ENCODE data around the gene RAB37. TPM values are rescaled to one million over a fixed set of nuclear protein-coding genes. Genes with fewer than 3 reads are reported as not detected.

RAB37 gene
- total and polyA plus RNA-seq, 2 of the 13 experiments (the other 11 are each of a cell fraction or from before 2014, with no cell fraction given): 0.91 to 3.7 TPM

DNA sequence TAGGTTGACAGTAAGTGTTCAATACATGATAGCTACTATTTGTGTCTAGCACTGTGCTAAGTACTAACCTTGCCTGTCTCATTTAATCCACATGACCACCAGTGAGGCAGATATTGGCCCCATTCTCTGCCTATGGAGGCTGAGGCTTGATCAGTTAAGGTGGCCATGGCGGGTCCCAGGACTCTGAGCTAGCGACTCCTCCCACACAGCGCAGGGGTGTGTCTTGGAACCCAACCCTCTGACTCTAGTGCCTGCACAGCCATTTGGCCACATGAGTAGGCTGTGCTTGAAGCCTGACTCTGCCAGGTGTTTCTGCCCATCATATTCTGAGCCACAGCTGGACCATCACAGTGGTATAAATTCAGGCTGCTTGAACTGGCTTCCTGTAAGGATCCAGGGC lies 17.8 kb downstream of the RAB37 start:
- Histone ChIP-seq H3K9ac (ENCODE audit: insufficient read depth, low read depth, low read length) (no peak overlapping the region), H3K9me3 (ENCODE audit: low read length) (no peaks in the 10 kb centered on the region), H3K27me3 (ENCODE audit: control insufficient read depth in 1 of 2, insufficient read depth in 2 of 2, low read length in 2 of 2) (no peaks in the 10 kb centered on the region; a peak in 1 of 5 replicates), H4K20me1 (ENCODE audit: insufficient read depth, low read length) (peaks cover 65% of the 10 kb centered on the region), H3K4me3 (replicated peaks in 1 of 3; ENCODE audit: insufficient read depth in 1 of 3, low read depth in 2 of 3, low read length in 3 of 3) (no peak overlapping the region), H3K79me2 (ENCODE audit: insufficient read depth, low read length) (peaks cover 98% of the 10 kb centered on the region), H3K27ac (ENCODE audit: extremely low read length, insufficient read depth, low read length) (no peak overlapping the region), H3K4me2 (ENCODE audit: low read depth, low read length) (no peak overlapping the region; the same call in 1 of the 2 replicates), H2AFZ (ENCODE audit: low read length) (no peak overlapping the region), H3K36me3 (replicated peaks in 1 of 2; ENCODE audit: control insufficient read depth in 1 of 2, insufficient read depth in 2 of 2, low read length in 2 of 2) (peaks cover 22 to 57% of the 10 kb centered on the region in 2 experiments), H3K4me1 (ENCODE audit: insufficient read depth, low read length) (peaks cover 92% of the 10 kb centered on the region)
- no peak for FAIRE-seq
- no TSS peak for BruUV-seq (replicated peaks)
- intact Hi-C loops (cut with micrococcal nuclease; ENCODE audit: unreplicated experiment) (no loop called here), in situ Hi-C loops (cut with HindIII; ENCODE audit: extremely low pct_ligation_motif_present, low pct_unique_long_range_greater_than_20kb) (loop anchor here (10.0 kb wide), 1 partner anchor 320 kb away; the partner anchor contains the start of gene GPRC5C)
- WGBS (ENCODE audit: low lambda C conversion rate): 97% methylated on average over 3 of the region's 3 CpGs
- TF ChIP-seq, protein P1, sequence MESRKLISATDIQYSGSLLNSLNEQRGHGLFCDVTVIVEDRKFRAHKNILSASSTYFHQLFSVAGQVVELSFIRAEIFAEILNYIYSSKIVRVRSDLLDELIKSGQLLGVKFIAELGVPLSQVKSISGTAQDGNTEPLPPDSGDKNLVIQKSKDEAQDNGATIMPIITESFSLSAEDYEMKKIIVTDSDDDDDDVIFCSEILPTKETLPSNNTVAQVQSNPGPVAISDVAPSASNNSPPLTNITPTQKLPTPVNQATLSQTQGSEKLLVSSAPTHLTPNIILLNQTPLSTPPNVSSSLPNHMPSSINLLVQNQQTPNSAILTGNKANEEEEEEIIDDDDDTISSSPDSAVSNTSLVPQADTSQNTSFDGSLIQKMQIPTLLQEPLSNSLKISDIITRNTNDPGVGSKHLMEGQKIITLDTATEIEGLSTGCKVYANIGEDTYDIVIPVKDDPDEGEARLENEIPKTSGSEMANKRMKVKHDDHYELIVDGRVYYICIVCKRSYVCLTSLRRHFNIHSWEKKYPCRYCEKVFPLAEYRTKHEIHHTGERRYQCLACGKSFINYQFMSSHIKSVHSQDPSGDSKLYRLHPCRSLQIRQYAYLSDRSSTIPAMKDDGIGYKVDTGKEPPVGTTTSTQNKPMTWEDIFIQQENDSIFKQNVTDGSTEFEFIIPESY (CRISPR knock-in tag; IDR thresholded peaks at IDR 0.05): peak; percentile 37; the same call in 1 of the 2 replicates
- TF ChIP-seq IKZF1 (IDR thresholded peaks at IDR 0.05) (no peak), SNAI1 (CRISPR knock-in tag; IDR thresholded peaks at IDR 0.05; ENCODE audit: borderline replicate concordance) (no peak), ZNF629 (CRISPR knock-in tag; conservative IDR thresholded peaks at IDR 0.05) (peak; percentile 53; the same call in 1 of the 2 replicates), ZNF687 (CRISPR knock-in tag; IDR thresholded peaks at IDR 0.05) (peak; percentile 18; the same call in 1 of the 2 replicates)
- CTCF ChIA-PET (ENCODE audit: low intra/inter-chr PET ratio, low total read pairs): no interaction called here
- POLR2A ChIA-PET: interaction anchor here (1.5 to 29.3 kb wide), 4 partner anchors 0 to 118 kb away, joined by 7 to 1459 read pairs (median 840); partner anchors contain the start of genes FDXR, NAT9, NHERF1 and RAB37
- no peak for DNase-seq (ENCODE audit: low spot score)
- ATAC-seq: no peak

Data from HepG2 (cell line).